ENCODE results near the gene GDNF. TPM values are rescaled to one million over a fixed set of nuclear protein-coding genes. Genes with fewer than 3 reads are reported as not detected.

The GDNF gene
- not detected for total RNA-seq
- polyA plus RNA-seq, result not detected

GRCh38 chr5:37839407-37840052 lies at the start of gene GDNF:
TSS of gene GDNF (minus strand) at chr5:37840041. CDS start at chr5:37834796, 5,245 bp downstream.
- intact Hi-C loops (cut with micrococcal nuclease), result no loop called here
- H3K36me3 Mint-ChIP-seq, result no peaks in the 10 kb centered on the region
- peaks cover 56 to 68% of the 10 kb centered on the region in 2 donors for H3K27me3 Mint-ChIP-seq
- Histone ChIP-seq H3K4me3 (ENCODE audit: low read length in 2 of 2) (no peak within 1 kb of the TSS), H3K27me3 (ENCODE audit: insufficient read depth, low read length) (peaks cover 47% of the 10 kb centered on the region), H3K4me1 (ENCODE audit: insufficient read depth, low read length) (peaks cover 20% of the 10 kb centered on the region), H3K27ac (ENCODE audit: low read depth, low read length) (no peak within 1 kb of the TSS), H3K9me3 (ENCODE audit: control insufficient read depth in 1 of 2, low read length in 2 of 2) (no peaks in the 10 kb centered on the region), H3K36me3 (ENCODE audit: insufficient read depth, low read length) (no peaks in the 10 kb centered on the region)
- POLR2A ChIA-PET (ENCODE audit: partially characterized antibody), result no interaction called here
- CTCF ChIA-PET (ENCODE audit: partially characterized antibody), result no interaction called here
- H3K27ac Mint-ChIP-seq, result no peak within 1 kb of the TSS
- DNase-seq, result no peak
- H3K4me1 Mint-ChIP-seq, result peaks cover 9 to 35% (median 24%) of the 10 kb centered on the region in 4 donors
- peaks cover 0 to 3% (median 0%) of the 10 kb centered on the region in 8 donors for H3K9me3 Mint-ChIP-seq
- H3K4me3 Mint-ChIP-seq, result peak within 1 kb of the TSS in 5 of 8 donors; percentile 23 to 79 (median 42)

GRCh38 chr5:37888476-37888875 lies 48.6 kb upstream of the GDNF start:
- intact Hi-C loops (cut with micrococcal nuclease), result no loop called here
- Histone ChIP-seq H3K4me1 (ENCODE audit: insufficient read depth, low read length) (no peaks in the 10 kb centered on the region), H3K9me3 (ENCODE audit: control insufficient read depth in 1 of 2, low read length in 2 of 2) (no peaks in the 10 kb centered on the region), H3K4me3 (ENCODE audit: low read length in 2 of 2) (no peak overlapping the region), H3K27me3 (ENCODE audit: insufficient read depth, low read length) (no peaks in the 10 kb centered on the region), H3K27ac (ENCODE audit: low read depth, low read length) (no peak overlapping the region), H3K36me3 (ENCODE audit: insufficient read depth, low read length) (no peaks in the 10 kb centered on the region)
- H3K4me3 Mint-ChIP-seq, result no peak overlapping the region
- H3K36me3 Mint-ChIP-seq, result no peaks in the 10 kb centered on the region
- H3K4me1 Mint-ChIP-seq, result no peaks in the 10 kb centered on the region
- CTCF ChIA-PET (ENCODE audit: partially characterized antibody), result no interaction called here
- H3K27ac Mint-ChIP-seq, result no peak overlapping the region
- no peak for DNase-seq
- peaks cover 0 to 4% (median under 1%) of the 10 kb centered on the region in 8 donors for H3K9me3 Mint-ChIP-seq
- peaks cover 2 to 4% of the 10 kb centered on the region in 2 donors for H3K27me3 Mint-ChIP-seq
- POLR2A ChIA-PET (ENCODE audit: partially characterized antibody), result no interaction called here

- Histone ChIP-seq H3K36me3 (ENCODE audit: insufficient read depth, low read length) (no peaks in the 10 kb centered on the region), H3K27ac (ENCODE audit: low read depth, low read length) (no peak overlapping the region), H3K27me3 (ENCODE audit: insufficient read depth, low read length) (no peaks in the 10 kb centered on the region), H3K4me3 (ENCODE audit: low read length in 2 of 2) (no peak overlapping the region), H3K9me3 (ENCODE audit: control insufficient read depth in 1 of 2, low read length in 2 of 2) (no peaks in the 10 kb centered on the region), H3K4me1 (ENCODE audit: insufficient read depth, low read length) (no peaks in the 10 kb centered on the region)
- no peak for DNase-seq
- POLR2A ChIA-PET (ENCODE audit: partially characterized antibody), result no interaction called here
- intact Hi-C loops (cut with micrococcal nuclease), result no loop called here
- Mint-ChIP-seq H3K27me3 (peaks cover 2 to 3% of the 10 kb centered on the region in 2 donors), H3K36me3 (no peaks in the 10 kb centered on the region), H3K27ac (no peak overlapping the region), H3K4me1 (no peaks in the 10 kb centered on the region), H3K4me3 (no peak overlapping the region), H3K9me3 (peaks cover 0 to 4% (median under 1%) of the 10 kb centered on the region in 8 donors)
- CTCF ChIA-PET (ENCODE audit: partially characterized antibody), result no interaction called here
Measured at GRCh38 chr5:37886242-37886905, 46.5 kb upstream of the GDNF start.

- H3K36me3 ChIP-seq (ENCODE audit: insufficient read depth, low read length), result no peaks in the 10 kb centered on the region
- H3K27me3 ChIP-seq (ENCODE audit: insufficient read depth, low read length), result no peaks in the 10 kb centered on the region
- intact Hi-C loops (cut with micrococcal nuclease), result no loop called here
- POLR2A ChIA-PET (ENCODE audit: partially characterized antibody), result no interaction called here
- no peaks in the 10 kb centered on the region for H3K9me3 ChIP-seq (ENCODE audit: control insufficient read depth in 1 of 2, low read length in 2 of 2)
- H3K36me3 Mint-ChIP-seq, result no peaks in the 10 kb centered on the region
- no peak overlapping the region for H3K27ac ChIP-seq (ENCODE audit: low read depth, low read length)
- no peaks in the 10 kb centered on the region for H3K4me1 Mint-ChIP-seq
- H3K9me3 Mint-ChIP-seq, result peaks cover 0 to 4% (median under 1%) of the 10 kb centered on the region in 8 donors
- H3K27me3 Mint-ChIP-seq, result peaks cover 3 to 6% of the 10 kb centered on the region in 2 donors
- H3K4me3 ChIP-seq (ENCODE audit: low read length in 2 of 2), result no peak overlapping the region
- DNase-seq, result no peak
- CTCF ChIA-PET (ENCODE audit: partially characterized antibody), result no interaction called here
- H3K4me3 Mint-ChIP-seq, result no peak overlapping the region
- H3K4me1 ChIP-seq (ENCODE audit: insufficient read depth, low read length), result no peaks in the 10 kb centered on the region
- H3K27ac Mint-ChIP-seq, result no peak overlapping the region
Measured at GRCh38 chr5:37882636-37883035, 42.8 kb upstream of the GDNF start.

GRCh38 chr5:37881359-37881758 lies 41.5 kb upstream of the GDNF start:
- Histone ChIP-seq H3K4me1 (ENCODE audit: insufficient read depth, low read length) (no peaks in the 10 kb centered on the region), H3K27ac (ENCODE audit: low read depth, low read length) (no peak overlapping the region), H3K36me3 (ENCODE audit: insufficient read depth, low read length) (no peaks in the 10 kb centered on the region), H3K27me3 (ENCODE audit: insufficient read depth, low read length) (no peaks in the 10 kb centered on the region), H3K4me3 (ENCODE audit: low read length in 2 of 2) (no peak overlapping the region), H3K9me3 (ENCODE audit: control insufficient read depth in 1 of 2, low read length in 2 of 2) (no peaks in the 10 kb centered on the region)
- Mint-ChIP-seq H3K4me3 (no peak overlapping the region), H3K36me3 (no peaks in the 10 kb centered on the region), H3K4me1 (no peaks in the 10 kb centered on the region), H3K27me3 (peaks cover 3 to 6% of the 10 kb centered on the region in 2 donors), H3K9me3 (peaks cover 0 to 4% (median under 1%) of the 10 kb centered on the region in 8 donors), H3K27ac (no peak overlapping the region)
- POLR2A ChIA-PET (ENCODE audit: partially characterized antibody), result no interaction called here
- DNase-seq, result no peak
- CTCF ChIA-PET (ENCODE audit: partially characterized antibody), result no interaction called here
- intact Hi-C loops (cut with micrococcal nuclease), result no loop called here

- no peak overlapping the region for H3K4me3 ChIP-seq (ENCODE audit: low read length in 2 of 2)
- Mint-ChIP-seq H3K36me3 (no peaks in the 10 kb centered on the region), H3K4me1 (no peaks in the 10 kb centered on the region), H3K27me3 (peaks cover 0 to 6% of the 10 kb centered on the region in 2 donors), H3K4me3 (no peak overlapping the region), H3K27ac (no peak overlapping the region), H3K9me3 (peaks cover 0 to 4% (median under 1%) of the 10 kb centered on the region in 8 donors)
- H3K36me3 ChIP-seq (ENCODE audit: insufficient read depth, low read length), result no peaks in the 10 kb centered on the region
- no peak for DNase-seq
- no peaks in the 10 kb centered on the region for H3K9me3 ChIP-seq (ENCODE audit: control insufficient read depth in 1 of 2, low read length in 2 of 2)
- H3K27ac ChIP-seq (ENCODE audit: low read depth, low read length), result no peak overlapping the region
- intact Hi-C loops (cut with micrococcal nuclease), result no loop called here
- ChIA-PET POLR2A (ENCODE audit: partially characterized antibody) (interaction anchor here (1.0 kb wide), 1 partner anchor 26 kb away, joined by 3 read pairs; no protein-coding TSS in a partner anchor), CTCF (ENCODE audit: partially characterized antibody) (no interaction called here)
- no peaks in the 10 kb centered on the region for H3K4me1 ChIP-seq (ENCODE audit: insufficient read depth, low read length)
- H3K27me3 ChIP-seq (ENCODE audit: insufficient read depth, low read length), result no peaks in the 10 kb centered on the region
Measured at GRCh38 chr5:37876943-37877342, 37.1 kb upstream of the GDNF start.

GRCh38 chr5:37876245-37876644 lies 36.4 kb upstream of the GDNF start:
- Histone ChIP-seq H3K36me3 (ENCODE audit: insufficient read depth, low read length) (no peaks in the 10 kb centered on the region), H3K27ac (ENCODE audit: low read depth, low read length) (no peak overlapping the region), H3K4me3 (ENCODE audit: low read length in 2 of 2) (no peak overlapping the region), H3K4me1 (ENCODE audit: insufficient read depth, low read length) (no peaks in the 10 kb centered on the region), H3K27me3 (ENCODE audit: insufficient read depth, low read length) (no peaks in the 10 kb centered on the region), H3K9me3 (ENCODE audit: control insufficient read depth in 1 of 2, low read length in 2 of 2) (no peaks in the 10 kb centered on the region)
- Mint-ChIP-seq H3K27me3 (peaks cover 0 to 6% of the 10 kb centered on the region in 2 donors), H3K9me3 (peaks cover 0 to 4% (median under 1%) of the 10 kb centered on the region in 8 donors), H3K27ac (no peak overlapping the region), H3K4me1 (no peaks in the 10 kb centered on the region), H3K4me3 (no peak overlapping the region), H3K36me3 (no peaks in the 10 kb centered on the region)
- intact Hi-C loops (cut with micrococcal nuclease), result no loop called here
- POLR2A ChIA-PET (ENCODE audit: partially characterized antibody), result interaction anchor here (1.0 kb wide), 1 partner anchor 26 kb away, joined by 3 read pairs; no protein-coding TSS in a partner anchor
- CTCF ChIA-PET (ENCODE audit: partially characterized antibody), result no interaction called here
- no peak for DNase-seq

Measured in CD4-positive, alpha-beta memory T cell (primary cell).